Natural killer cell (primary cell): Measurements from ENCODE around the gene UBASH3B. TPM values are rescaled to one million over a fixed set of nuclear protein-coding genes. Genes with fewer than 3 reads are reported as not detected.

Experiments
- ATAC-seq, 3 donors: fragments of 150-1000 bp in 2 of 3; fragments of 200-7000 bp in 1 of 3; cut with Tn5 transposase; 1 replicate in 1 of 3; 2 replicates in 2 of 3; pipeline ENCODE4 v1.10.0; 2021; ENCODE audit warnings: mild to moderate bottlenecking in 2 of 3, moderate library complexity in 2 of 3
- DNase-seq, 2 donors: peaks; one replicate each; pipeline versions ENCODE4 v3.0.0 to v3.0.0-alpha.2; 2013 to 2021; ENCODE audit warnings: mixed read lengths in 1 of 2
- H3K27ac ChIP-seq: one replicate; pipeline ENCODE4 v1.5.1; 2013; ENCODE audit warnings: mild to moderate bottlenecking, low read length
- H3K27me3 ChIP-seq: one replicate; pipeline ENCODE4 v1.6.1; 2013; ENCODE audit warnings: low read length; ENCODE audit not compliant: control insufficient read depth, insufficient read depth
- H3K36me3 ChIP-seq: one replicate; pipeline ENCODE4 v1.6.1; 2013; ENCODE audit warnings: low read length; ENCODE audit not compliant: control insufficient read depth, insufficient read depth
- H3K4me1 ChIP-seq: one replicate; pipeline ENCODE4 v1.6.1; 2013; ENCODE audit warnings: low read length; ENCODE audit not compliant: control insufficient read depth, insufficient read depth
- H3K4me3 ChIP-seq: one replicate; pipeline ENCODE4 v1.5.1; 2013; ENCODE audit warnings: low read length
- H3K9me3 ChIP-seq: one replicate; pipeline ENCODE4 v1.6.1; 2013; ENCODE audit warnings: low read length; ENCODE audit not compliant: control insufficient read depth, insufficient read depth
- H3K27ac Mint-ChIP-seq, 2 donors: one replicate each; pipeline ENCODE4 v1.8.0; 2022; ENCODE audit warnings: mild to moderate bottlenecking in 2 of 2, mixed read lengths in 2 of 2, moderate library complexity in 1 of 2
- H3K27me3 Mint-ChIP-seq, 2 donors: one replicate each; pipeline ENCODE4 v1.8.0; 2022; ENCODE audit warnings: low read depth in 2 of 2, mixed read lengths in 2 of 2
- H3K36me3 Mint-ChIP-seq: one replicate; pipeline ENCODE4 v1.8.0; 2022; ENCODE audit warnings: mixed read lengths
- H3K4me1 Mint-ChIP-seq, 2 donors: one replicate each; pipeline ENCODE4 v1.8.0; 2022; ENCODE audit warnings: mixed read lengths in 2 of 2
- H3K4me3 Mint-ChIP-seq: one replicate; pipeline ENCODE4 v1.8.0; 2022; ENCODE audit warnings: mild to moderate bottlenecking, moderate library complexity, mixed read lengths
- H3K9me3 Mint-ChIP-seq, 2 donors: one replicate each; pipeline ENCODE4 v1.8.0; 2022; ENCODE audit warnings: mixed read lengths in 2 of 2
- CTCF ChIP-seq: fragments of 200-600 bp; IDR thresholded peaks from one replicate; pipeline ENCODE4 v1.8.0; 2022; ENCODE audit warnings: antibody characterized with exemption
- WGBS: methylation state at CpG from one replicate; pipeline ENCODE4 v1.1.7; 2013; ENCODE audit warnings: missing lambda C conversion rate; ENCODE audit not compliant: insufficient coverage; 5-methylcytosine and 5-hydroxymethylcytosine counted together
- intact Hi-C: fragments of 100-400 bp; cut with micrococcal nuclease; formaldehyde crosslinking; loops from one replicate; pipeline ENCODE4 v1.14.2; 2022
- total RNA-seq, 4 donors: library from RNA; stranded (reverse); fragments of 120-200 nt in 1 of 4; gene quantifications; one replicate each; pipeline versions ENCODE4 v1.2.3 to v1.2.4, GENCODE V29; 2013 to 2022

The UBASH3B gene
- total RNA-seq, 3 donors from 2014 or later (not counting 1 experiment from before 2014, with no cell fraction given): 28.7 to 33.9 (median 33.5) TPM

GRCh38 chr11:122749005-122749687, 93.6 kb downstream of the UBASH3B start:
- Histone ChIP-seq H3K4me3 (no peak overlapping the region), H3K27me3 (no peaks in the 10 kb centered on the region), H3K27ac (no peak overlapping the region), H3K4me1 (peaks cover 59% of the 10 kb centered on the region), H3K9me3 (no peaks in the 10 kb centered on the region), H3K36me3 (no peaks in the 10 kb centered on the region)
- intact Hi-C loops: loop anchor here (5.0 kb wide), 1 partner anchor 72 kb away; no protein-coding TSS in a partner anchor
- H3K4me1 Mint-ChIP-seq: peaks cover 28 to 31% of the 10 kb centered on the region in 2 donors
- H3K27me3 Mint-ChIP-seq: no peaks in the 10 kb centered on the region
- peak in 1 of 2 donors; percentile 63 for DNase-seq
- 12% methylated on average over 5 of the region's 5 CpGs for WGBS
- peak overlapping the region in 1 of 2 donors; percentile 71 for H3K27ac Mint-ChIP-seq
- peak; percentile 65 to 82 (median 70) for ATAC-seq
- no peak for TF ChIP-seq CTCF
- H3K9me3 Mint-ChIP-seq: no peaks in the 10 kb centered on the region
- H3K36me3 Mint-ChIP-seq: no peaks in the 10 kb centered on the region
- peak overlapping the region; percentile 22 for H3K4me3 Mint-ChIP-seq

- Histone ChIP-seq H3K36me3 (no peaks in the 10 kb centered on the region), H3K27me3 (no peaks in the 10 kb centered on the region), H3K9me3 (no peaks in the 10 kb centered on the region), H3K4me1 (peaks cover 59% of the 10 kb centered on the region), H3K4me3 (no peak overlapping the region), H3K27ac (no peak overlapping the region)
- no peaks in the 10 kb centered on the region for H3K27me3 Mint-ChIP-seq
- no peak overlapping the region for H3K4me3 Mint-ChIP-seq
- DNase-seq: peak in 1 of 2 donors; percentile 40
- peak overlapping the region in 1 of 2 donors; percentile 35 for H3K27ac Mint-ChIP-seq
- H3K36me3 Mint-ChIP-seq: no peaks in the 10 kb centered on the region
- H3K4me1 Mint-ChIP-seq: peaks cover 36 to 37% of the 10 kb centered on the region in 2 donors
- 85% methylated on average over 2 of the region's 5 CpGs for WGBS
- H3K9me3 Mint-ChIP-seq: no peaks in the 10 kb centered on the region
- intact Hi-C loops: no loop called here
- no peak for TF ChIP-seq CTCF
- ATAC-seq: no peak
Measured at GRCh38 chr11:122750049-122750448, 94.5 kb downstream of the UBASH3B start.

- WGBS: 92% methylated on average over 4 of the region's 5 CpGs
- DNase-seq (no peak), ATAC-seq (no peak)
- Mint-ChIP-seq H3K9me3 (no peaks in the 10 kb centered on the region), H3K4me3 (no peak overlapping the region), H3K27me3 (no peaks in the 10 kb centered on the region), H3K4me1 (peaks cover 46 to 51% of the 10 kb centered on the region in 2 donors), H3K36me3 (no peaks in the 10 kb centered on the region), H3K27ac (peak overlapping the region in 1 of 2 donors; percentile 33)
- intact Hi-C loops: no loop called here
- H3K27me3 ChIP-seq: no peaks in the 10 kb centered on the region
- no peak overlapping the region for H3K27ac ChIP-seq
- H3K9me3 ChIP-seq: no peaks in the 10 kb centered on the region
- no peaks in the 10 kb centered on the region for H3K36me3 ChIP-seq
- H3K4me1 ChIP-seq: peaks cover 57% of the 10 kb centered on the region
- no peak overlapping the region for H3K4me3 ChIP-seq
- no peak for TF ChIP-seq CTCF
Measured at GRCh38 chr11:122751292-122752070, 96.0 kb downstream of the UBASH3B start.
